NB4 (cell line): ENCODE measurements around the gene DSE.
A peak's percentile ranks its signal among the peaks of the same experiment; 100 is the strongest.

Experiments
- DNase-seq: peaks from one replicate; pipeline ENCODE4 v3.0.0; 2010; ENCODE audit warnings: low read depth
- H3K4me3 ChIP-seq: one replicate; pipeline ENCODE4 v1.5.1; 2011; ENCODE audit warnings: mild to moderate bottlenecking, low read depth, low read length, moderate library complexity
- CTCF ChIP-seq: IDR thresholded peaks from one replicate; pipeline ENCODE4 v1.5.1; 2012; ENCODE audit warnings: low read depth, low read length
- MAX ChIP-seq: IDR thresholded peaks from 2 replicates; pipeline ENCODE4 v1.6.1; 2011; ENCODE audit warnings: low read depth, low read length
- MYC ChIP-seq: IDR thresholded peaks from 2 replicates; pipeline ENCODE4 v1.6.1; 2011; ENCODE audit warnings: low read depth, low read length
- POLR2A ChIP-seq: IDR thresholded peaks from 2 replicates; pipeline ENCODE4 v1.6.1; 2011; ENCODE audit warnings: mild to moderate bottlenecking; ENCODE audit not compliant: insufficient read length; ENCODE audit errors: extremely low read depth

DSE gene

GRCh38 chr6:116485559-116486184, 114.9 kb downstream of the DSE start:
- H3K4me3 ChIP-seq, result no peak overlapping the region
- no peak for DNase-seq
- TF ChIP-seq POLR2A (no peak), CTCF (no peak), MYC (no peak), MAX (no peak)

- peak; percentile 14 for DNase-seq
- no peak overlapping the region for H3K4me3 ChIP-seq
- TF ChIP-seq POLR2A, result no peak
- TF ChIP-seq MAX, result no peak
- TF ChIP-seq CTCF, result no peak
- TF ChIP-seq MYC, result no peak
Measured at GRCh38 chr6:116491610-116492330, 121.0 kb downstream of the DSE start.

GRCh38 chr6:116492331-116493067, 121.8 kb downstream of the DSE start:
- no peak overlapping the region for H3K4me3 ChIP-seq
- TF ChIP-seq MYC, result no peak
- no peak for TF ChIP-seq MAX
- no peak for TF ChIP-seq CTCF
- TF ChIP-seq POLR2A, result no peak
- peak; percentile 88 for DNase-seq
